HG02885 (cell line): ENCODE measurements around the gene GABRR1.
"Not testable (repeated sequence)": the region's sequence is repeated elsewhere in the genome, so short reads cannot be mapped to it uniquely, and the experiment has no call there.

ENCODE experiments used
- ATAC-seq: cut with Tn5 transposase; IDR thresholded peaks from one replicate; pipeline ENCODE4 v1.9.1; 2021; ENCODE audit warnings: mild to moderate bottlenecking; ENCODE audit not compliant: unreplicated experiment, poor library complexity

Gene GABRR1

DNA sequence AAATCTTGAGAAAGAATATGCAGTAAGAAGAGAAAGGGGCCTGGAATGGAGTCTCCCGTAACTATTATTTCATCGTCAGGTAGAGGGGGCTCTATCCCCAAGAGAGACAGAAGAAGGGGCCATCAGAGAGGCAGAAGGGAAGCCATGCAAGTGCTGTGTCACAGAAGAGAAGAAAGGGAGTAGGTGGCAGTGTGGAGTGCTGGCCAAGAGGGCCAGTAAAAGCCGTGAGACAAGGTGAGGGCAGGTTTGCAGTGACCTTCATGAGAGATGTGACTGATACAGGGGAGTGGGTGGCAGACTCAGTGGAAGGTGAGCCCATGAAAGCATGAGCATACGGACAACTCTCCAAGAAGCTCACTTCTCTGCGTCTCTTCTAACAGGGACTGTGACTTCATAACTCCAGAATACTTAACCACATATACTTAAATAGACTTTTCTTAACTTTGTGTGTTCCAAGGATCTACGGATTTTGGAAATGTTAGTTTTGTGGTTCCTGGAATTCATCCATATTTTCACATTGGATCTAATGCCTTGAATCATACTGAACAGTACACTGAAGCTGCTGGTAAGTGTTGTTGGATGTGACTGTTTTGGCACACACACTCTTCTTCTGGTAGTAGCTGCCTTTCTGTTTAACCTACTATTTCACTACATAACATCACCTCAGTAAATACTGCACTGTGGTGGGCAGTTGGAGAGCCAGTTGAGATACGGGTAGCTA is 55.7 kb downstream of the GABRR1 start:
- no peak for ATAC-seq

DNA sequence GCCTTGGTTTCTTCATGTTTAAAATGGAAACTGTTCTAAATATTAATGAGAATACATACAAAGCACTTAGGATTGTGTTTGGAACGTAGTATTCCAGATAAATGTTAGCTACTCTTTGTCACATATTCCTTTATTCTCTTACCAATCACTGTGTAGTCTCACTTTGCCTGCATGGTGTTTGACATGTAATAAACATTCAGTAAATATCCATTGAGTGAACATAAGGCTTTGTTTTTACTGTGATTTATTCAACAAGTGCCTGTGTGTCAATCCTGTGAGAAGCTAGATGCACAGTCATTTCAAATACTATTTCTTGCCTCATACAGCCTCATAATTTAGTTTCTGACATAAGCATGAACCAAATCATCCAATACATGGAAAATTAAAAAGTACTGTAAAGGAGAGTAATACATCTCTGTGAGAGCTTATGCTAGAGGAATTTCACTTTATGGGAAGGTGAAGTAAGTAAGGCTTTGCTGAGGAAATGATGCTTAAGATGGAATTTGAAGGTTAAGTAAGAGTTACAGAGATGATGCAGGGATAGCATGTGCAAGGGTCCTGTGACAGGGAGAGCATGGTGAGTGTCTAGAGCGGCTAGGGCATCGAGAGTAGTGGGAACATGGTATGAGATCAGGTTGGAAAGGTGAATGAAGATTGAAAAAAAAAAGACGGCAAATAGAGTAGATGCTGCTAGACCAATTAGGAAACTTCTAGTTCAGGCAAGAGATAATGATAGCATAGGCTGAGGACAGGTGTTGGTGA is 56.6 kb downstream of the GABRR1 start:
- ATAC-seq = no peak

DNA sequence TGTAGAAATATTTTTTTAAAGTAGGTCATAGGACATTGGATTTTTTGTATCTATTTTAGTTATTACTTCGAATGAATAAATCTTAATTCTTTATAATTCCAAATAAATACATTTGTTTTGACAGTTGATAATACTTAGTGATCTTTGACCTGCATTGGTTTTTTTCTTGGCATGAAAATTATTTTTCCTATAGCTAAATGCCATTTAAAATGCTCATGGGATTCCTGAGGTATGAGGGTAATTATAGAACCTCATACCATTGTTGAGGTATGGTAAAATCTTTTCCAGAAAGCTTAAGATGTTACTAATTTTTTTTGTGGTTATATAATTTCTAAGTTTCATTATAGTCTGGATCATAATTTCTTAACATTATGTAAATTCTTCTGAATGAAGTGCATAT is 63.0 kb downstream of the GABRR1 start:
- no peak for ATAC-seq

DNA sequence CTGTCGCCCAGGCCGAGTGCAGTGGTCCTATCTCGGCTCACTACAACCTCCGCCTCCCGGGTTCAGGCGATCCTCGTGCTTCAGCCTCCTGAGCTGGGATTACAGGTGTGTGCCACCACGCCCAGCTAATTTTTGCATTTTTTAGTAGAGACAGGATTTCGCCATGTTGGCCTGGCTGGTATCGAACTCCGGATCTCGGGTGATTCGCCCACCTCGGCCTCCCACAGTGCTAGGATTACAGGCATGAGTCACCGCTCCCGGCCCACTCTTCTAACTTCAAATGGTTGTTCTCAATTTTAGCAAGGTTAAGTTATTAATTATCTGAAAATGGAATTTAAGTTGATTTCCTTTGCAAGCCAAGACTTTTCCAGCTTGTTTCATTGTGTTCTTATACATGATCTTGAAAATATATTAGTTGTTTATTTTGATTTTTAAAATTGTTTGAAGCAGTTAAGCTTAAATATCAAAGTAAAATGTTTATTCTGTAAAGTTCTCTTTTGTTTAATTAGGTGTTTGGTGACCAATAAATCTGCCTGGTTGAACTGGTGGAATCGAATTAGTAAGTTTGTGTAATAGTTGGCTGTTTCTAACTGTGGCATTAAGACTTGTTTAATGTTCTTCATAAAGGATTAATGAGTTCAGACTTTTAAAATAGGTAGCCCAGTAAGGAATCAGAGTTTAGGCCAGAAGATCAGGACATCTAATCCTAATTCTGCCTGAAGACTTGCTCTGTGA is 69.0 kb downstream of the GABRR1 start:
- ATAC-seq = no peak

- ATAC-seq = no peak
Measured at GRCh38 chr6:89146718-89147700, 70.1 kb downstream of the GABRR1 start.

GRCh38 chr6:89145956-89146717 is 71.0 kb downstream of the GABRR1 start, which contains the start of gene PM20D2:
TSS of gene PM20D2 (plus strand) at chr6:89146055. CDS start at chr6:89146145, 90 bp downstream.
- peak; percentile 72 for ATAC-seq

DNA sequence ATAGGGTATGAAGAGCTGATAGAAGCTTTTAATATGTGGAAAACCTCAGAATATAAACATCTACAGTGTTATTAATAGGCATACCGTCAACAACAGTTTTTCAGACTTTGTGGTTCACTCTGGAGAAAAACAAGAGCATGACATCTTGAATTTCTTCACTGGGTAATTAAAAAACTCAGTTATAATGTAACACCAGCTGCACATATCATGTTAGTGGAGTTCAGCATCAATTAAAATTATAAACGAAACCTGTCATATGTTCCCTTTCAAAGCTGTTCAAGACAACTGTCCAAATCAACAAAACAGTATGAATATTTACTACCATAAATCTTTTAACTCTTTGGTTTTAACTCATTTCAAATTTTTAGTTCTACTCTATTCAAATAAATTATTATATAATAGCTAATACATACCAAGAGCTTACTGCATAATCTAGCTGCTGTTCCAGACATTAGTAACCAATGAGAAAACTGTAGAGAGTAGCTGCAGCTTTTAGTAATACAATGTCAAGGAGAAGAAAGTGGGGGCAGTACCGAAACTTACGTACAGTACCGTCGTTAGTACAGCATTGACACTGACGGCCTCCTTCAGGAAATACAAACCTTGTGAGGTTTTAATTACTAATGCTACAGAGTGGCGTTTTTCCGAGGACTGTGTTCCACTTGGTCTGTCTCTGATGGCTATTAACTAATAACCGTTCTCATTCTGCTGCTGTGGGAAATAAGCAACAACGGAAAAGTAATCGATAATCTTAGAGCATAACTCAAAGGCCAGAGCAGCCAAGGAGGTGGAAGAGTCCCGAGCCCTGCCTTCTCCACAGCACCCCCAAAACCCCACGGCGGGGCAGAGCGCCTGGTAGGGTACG is 71.8 kb downstream of the GABRR1 start:
- ATAC-seq = peak; percentile 65

DNA sequence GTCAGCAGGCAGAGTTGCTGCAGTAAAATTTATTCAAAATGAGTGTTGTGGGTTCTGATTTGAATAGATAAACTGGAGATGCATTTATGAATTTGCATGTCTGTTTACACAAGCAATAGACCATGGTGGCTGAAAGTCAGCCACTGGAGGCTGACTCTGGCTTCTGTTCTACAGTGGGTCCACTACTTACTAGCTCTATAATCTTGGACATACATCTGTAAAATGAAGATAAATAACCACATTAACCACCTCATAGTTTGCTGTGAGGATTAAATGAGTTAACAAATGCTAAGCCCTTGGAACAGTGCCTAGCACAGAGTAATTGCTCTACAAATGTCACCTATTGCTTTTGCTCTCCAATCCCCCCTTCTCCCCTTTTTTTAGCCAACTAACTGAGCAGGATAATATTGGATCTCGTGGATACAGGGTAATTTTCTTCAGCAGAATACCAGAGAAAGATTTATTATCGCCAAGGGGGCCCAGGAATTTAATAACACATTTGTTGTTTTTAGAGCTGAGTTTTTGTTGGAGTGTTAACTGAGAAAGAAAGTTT is 72.7 kb downstream of the GABRR1 start:
- peak; percentile 49 for ATAC-seq

GRCh38 chr6:89140347-89141156 is 76.6 kb downstream of the GABRR1 start:
- no peak for ATAC-seq

- ATAC-seq = no peak
Measured at GRCh38 chr6:89139509-89140346, 77.4 kb downstream of the GABRR1 start.

GRCh38 chr6:89138173-89138572 is 79.0 kb downstream of the GABRR1 start:
- no peak for ATAC-seq

DNA sequence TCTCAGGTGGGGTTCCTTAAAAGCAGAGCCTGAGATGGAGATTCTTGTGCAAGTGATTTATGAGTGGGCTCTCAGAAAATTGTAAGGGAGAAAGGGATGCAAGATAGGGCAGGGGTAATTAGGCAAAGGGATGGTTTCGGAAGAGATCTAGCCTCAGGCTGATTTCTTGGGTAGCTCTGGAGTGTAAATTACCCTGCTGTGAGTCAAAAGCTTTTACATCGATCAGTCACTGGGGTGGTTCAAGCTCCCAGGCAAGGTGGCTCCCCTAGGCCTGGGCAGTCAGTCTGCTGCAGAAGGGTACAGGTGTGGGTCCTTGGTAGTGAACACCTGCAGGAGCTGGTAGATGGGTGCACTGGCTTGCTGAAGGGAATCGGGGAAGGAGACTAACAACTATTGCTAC is 82.4 kb downstream of the GABRR1 start:
- no peak for ATAC-seq

- no peak for ATAC-seq
Measured at GRCh38 chr6:89133981-89134380, 83.2 kb downstream of the GABRR1 start.

DNA sequence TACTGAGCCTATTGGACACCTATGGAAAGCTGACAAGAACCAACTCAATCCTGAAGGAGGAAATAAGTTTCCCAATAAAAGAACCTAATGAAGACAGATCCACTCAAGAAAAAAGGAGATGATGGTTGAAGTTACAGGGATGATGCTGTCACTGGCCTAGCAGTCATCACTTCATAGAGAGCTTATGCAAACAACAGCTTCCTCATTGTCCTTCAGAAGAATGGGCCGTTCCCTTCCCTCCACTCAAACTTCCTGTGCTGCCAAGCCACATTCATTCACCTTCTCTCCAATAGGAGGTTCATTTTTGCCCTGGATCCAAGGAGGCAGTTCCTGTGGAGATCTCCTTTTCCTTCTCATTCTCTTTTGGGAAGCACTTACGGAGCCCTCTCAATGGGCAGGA is 85.1 kb downstream of the GABRR1 start:
- no peak for ATAC-seq

DNA sequence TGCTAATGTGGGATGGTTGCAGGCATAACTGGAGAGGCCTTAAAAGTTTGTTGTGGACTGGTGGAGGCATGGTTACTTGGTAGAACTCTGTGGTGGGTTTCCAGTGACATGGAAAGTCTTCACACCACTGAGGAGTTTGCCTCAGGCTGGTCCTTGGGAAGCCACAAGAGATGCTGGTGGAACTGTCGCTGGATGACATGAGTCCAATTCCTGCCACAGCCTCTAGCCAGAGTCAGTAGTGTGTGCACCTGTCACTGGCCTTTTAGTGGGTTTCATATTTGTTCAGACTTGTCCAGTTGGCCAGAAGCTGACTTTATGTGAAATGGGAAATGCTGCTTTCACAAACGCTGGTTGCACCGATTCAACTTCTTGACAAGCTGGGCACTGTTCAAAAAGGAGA is 85.6 kb downstream of the GABRR1 start:
- ATAC-seq = no peak

GRCh38 chr6:89128256-89128671 is 88.9 kb downstream of the GABRR1 start:
- not testable (repeated sequence) for ATAC-seq
